Upper lobe of left lung (tissue), 6 donors: ENCODE results near the gene RPS2. TPM values are rescaled to one million over a fixed set of nuclear protein-coding genes. Genes with fewer than 3 reads are reported as not detected.
A peak's percentile ranks its signal among the peaks of the same experiment; 100 is the strongest.

ENCODE experiments used
- ATAC-seq, 2 donors: fragments of 200-7000 bp; cut with Tn5 transposase; one replicate each; pipeline ENCODE4 v1.9.1; 2022; ENCODE audit warnings: mild to moderate bottlenecking in 2 of 2, moderate library complexity in 2 of 2; ENCODE audit not compliant: low FRiP score in 2 of 2
- DNase-seq, 2 donors: peaks; one replicate each; pipeline ENCODE4 v3.0.0-alpha.2; 2019 to 2020
- H3K27ac ChIP-seq, 4 donors: fragments of 200-600 bp; sonication (generic); one replicate each; pipeline ENCODE4 v1.5.1; 2016 to 2019
- H3K27me3 ChIP-seq, 4 donors: fragments of 200-600 bp; sonication (generic); one replicate each; pipeline ENCODE4 v1.5.1; 2017 to 2019
- H3K36me3 ChIP-seq, 4 donors: fragments of 200-600 bp; sonication (generic); one replicate each; pipeline ENCODE4 v1.5.1; 2016 to 2019
- H3K4me1 ChIP-seq, 4 donors: fragments of 200-600 bp; sonication (generic); one replicate each; pipeline ENCODE4 v1.5.1; 2018 to 2019
- H3K4me3 ChIP-seq, 4 donors: fragments of 200-600 bp; sonication (generic); one replicate each; pipeline ENCODE4 v1.5.1; 2017 to 2019; ENCODE audit warnings: mild to moderate bottlenecking in 2 of 4, moderate library complexity in 1 of 4
- H3K9me3 ChIP-seq, 4 donors: fragments of 200-600 bp; sonication (generic); one replicate each; pipeline ENCODE4 v1.5.1; 2018 to 2019
- EP300 ChIP-seq, 4 donors: sonication (generic); formaldehyde crosslinking; IDR thresholded peaks; one replicate each; pipeline ENCODE4 v1.5.1; 2017; ENCODE audit warnings: antibody characterized with exemption in 4 of 4, control low read depth in 2 of 4
- POLR2A ChIP-seq, 4 donors: fragments of 450-650 bp; IDR thresholded peaks; one replicate each; pipeline ENCODE4 v1.5.1; 2016 to 2017; ENCODE audit warnings: antibody characterized with exemption in 4 of 4, mild to moderate bottlenecking in 2 of 4
- POLR2AphosphoS5 ChIP-seq, 2 donors: sonication (generic); formaldehyde crosslinking; IDR thresholded peaks; one replicate each; pipeline ENCODE4 v1.5.1; 2017; ENCODE audit warnings: antibody characterized with exemption in 2 of 2
- WGBS, 2 donors: methylation state at CpG; one replicate each; pipeline ENCODE4 v1.1.5; 2017 to 2018; 5-methylcytosine and 5-hydroxymethylcytosine counted together
- total RNA-seq, 6 donors: library from RNA; depleted of rRNA in 4 of 6; stranded (reverse); fragments of >200 nt in 4 of 6; gene quantifications; one replicate each; pipeline versions ENCODE4 v1.1.0 to v1.2.1, GENCODE V29; 2016 to 2021
- TF ChIP-seq, protein P1 (sequence below), 6 experiments: fragments of 450-650 bp in 4 of 6; fragments of 200-600 bp in 2 of 6; sonication (generic) in 2 of 6; IDR thresholded peaks; one replicate each; pipeline ENCODE4 v1.5.1; 2016 to 2019; ENCODE audit warnings: antibody characterized with exemption in 6 of 6
- donor health status: DM: no; HTN: no; CAD: no; lungs with moderate emphysema.
- donor health status: DM: no; HTN: yes; CAD: no; lungs with severe emphysema.

Gene RPS2
- total RNA-seq, 6 donors from 2014 or later, result 1,128 to 1,943 (median 1,579) TPM

DNA sequence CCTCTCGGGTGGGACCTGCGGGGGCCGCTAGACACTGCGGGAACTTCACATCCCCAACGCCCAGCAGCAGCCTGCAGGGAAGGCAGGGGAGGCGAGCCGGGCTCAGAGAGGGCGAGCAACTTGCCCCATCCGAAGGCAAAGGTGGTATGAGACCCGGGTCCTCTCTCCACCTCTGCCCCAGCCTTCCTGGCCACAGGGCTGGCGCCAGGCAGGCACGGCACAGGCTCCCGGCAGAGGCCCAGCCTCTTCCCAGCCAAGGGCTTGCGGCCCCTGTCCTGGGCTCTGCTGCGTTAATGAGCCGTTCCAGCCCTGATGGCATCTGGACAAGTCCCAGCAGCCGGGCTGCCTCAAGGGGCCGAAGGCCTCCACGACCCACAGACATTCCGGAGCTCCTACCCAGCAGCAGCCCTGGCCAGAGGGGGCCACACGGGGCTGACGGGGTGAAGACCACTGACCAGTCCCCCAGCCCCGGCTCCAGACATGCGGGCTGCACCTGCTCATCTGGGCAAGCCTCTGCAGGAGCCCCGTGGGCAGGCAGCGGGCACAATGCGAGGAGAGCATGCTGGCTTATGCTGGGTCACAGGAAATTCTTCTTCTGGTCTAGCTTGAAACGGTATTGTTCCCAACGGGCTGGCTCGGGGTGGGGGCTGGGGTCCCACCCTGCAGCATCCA lies 45.2 kb downstream of the RPS2 start:
- H3K36me3 ChIP-seq, result no peaks in the 10 kb centered on the region
- WGBS, 2 donors, result 32 to 34% methylated on average over 17 to 30 of the region's 30 CpGs
- peaks cover 8 to 28% (median 18%) of the 10 kb centered on the region in 4 donors for H3K4me1 ChIP-seq
- H3K9me3 ChIP-seq, result no peaks in the 10 kb centered on the region
- DNase-seq (peak in 1 of 2 donors; percentile 71), ATAC-seq (no peak)
- no peak overlapping the region for H3K27ac ChIP-seq
- H3K27me3 ChIP-seq, result peaks cover 0 to 44% (median 29%) of the 10 kb centered on the region in 4 donors
- TF ChIP-seq EP300 (IDR thresholded peaks at IDR 0.05), result no peak
- TF ChIP-seq, protein P1, sequence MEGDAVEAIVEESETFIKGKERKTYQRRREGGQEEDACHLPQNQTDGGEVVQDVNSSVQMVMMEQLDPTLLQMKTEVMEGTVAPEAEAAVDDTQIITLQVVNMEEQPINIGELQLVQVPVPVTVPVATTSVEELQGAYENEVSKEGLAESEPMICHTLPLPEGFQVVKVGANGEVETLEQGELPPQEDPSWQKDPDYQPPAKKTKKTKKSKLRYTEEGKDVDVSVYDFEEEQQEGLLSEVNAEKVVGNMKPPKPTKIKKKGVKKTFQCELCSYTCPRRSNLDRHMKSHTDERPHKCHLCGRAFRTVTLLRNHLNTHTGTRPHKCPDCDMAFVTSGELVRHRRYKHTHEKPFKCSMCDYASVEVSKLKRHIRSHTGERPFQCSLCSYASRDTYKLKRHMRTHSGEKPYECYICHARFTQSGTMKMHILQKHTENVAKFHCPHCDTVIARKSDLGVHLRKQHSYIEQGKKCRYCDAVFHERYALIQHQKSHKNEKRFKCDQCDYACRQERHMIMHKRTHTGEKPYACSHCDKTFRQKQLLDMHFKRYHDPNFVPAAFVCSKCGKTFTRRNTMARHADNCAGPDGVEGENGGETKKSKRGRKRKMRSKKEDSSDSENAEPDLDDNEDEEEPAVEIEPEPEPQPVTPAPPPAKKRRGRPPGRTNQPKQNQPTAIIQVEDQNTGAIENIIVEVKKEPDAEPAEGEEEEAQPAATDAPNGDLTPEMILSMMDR (IDR thresholded peaks at IDR 0.05), result no peak
- no peak for TF ChIP-seq POLR2A (IDR thresholded peaks at IDR 0.05)
- no peak for TF ChIP-seq POLR2AphosphoS5 (IDR thresholded peaks at IDR 0.05)
- H3K4me3 ChIP-seq, result no peak overlapping the region

GRCh38 chr16:1918351-1919326 lies 46.0 kb downstream of the RPS2 start, which contains the start of gene HS3ST6:
Gene HS3ST6 (minus strand): TSS chr16:1918415. CDS start chr16:1918323, 92 bp downstream.
- H3K36me3 ChIP-seq, result no peaks in the 10 kb centered on the region
- peaks cover 8 to 29% (median 20%) of the 10 kb centered on the region in 4 donors for H3K4me1 ChIP-seq
- peaks cover 0 to 42% (median 29%) of the 10 kb centered on the region in 4 donors for H3K27me3 ChIP-seq
- DNase-seq, result peak in 1 of 2 donors; percentile 75
- TF ChIP-seq EP300 (IDR thresholded peaks at IDR 0.05) (no peak), POLR2AphosphoS5 (IDR thresholded peaks at IDR 0.05) (no peak), POLR2A (IDR thresholded peaks at IDR 0.05) (no peak)
- TF ChIP-seq, protein P1 (IDR thresholded peaks at IDR 0.05), result no peak
- WGBS, 2 donors, result 11 to 60% methylated on average over 1 to 27 of the region's 71 CpGs
- no peak for ATAC-seq
- no peak within 1 kb of the TSS for H3K27ac ChIP-seq
- H3K4me3 ChIP-seq, result peak within 1 kb of the TSS in 3 of 4 donors; percentile 16 to 20 (median 18)
- no peaks in the 10 kb centered on the region for H3K9me3 ChIP-seq

- ATAC-seq (no peak), DNase-seq (peak in 1 of 2 donors; percentile 81)
- H3K36me3 ChIP-seq, result no peaks in the 10 kb centered on the region
- 2 to 10% methylated on average over 2 to 28 of the region's 81 CpGs for WGBS, 2 donors
- H3K27ac ChIP-seq, result no peak overlapping the region
- TF ChIP-seq, protein P1 (IDR thresholded peaks at IDR 0.05), result no peak
- TF ChIP-seq POLR2A (IDR thresholded peaks at IDR 0.05), result no peak
- TF ChIP-seq POLR2AphosphoS5 (IDR thresholded peaks at IDR 0.05), result no peak
- TF ChIP-seq EP300 (IDR thresholded peaks at IDR 0.05), result no peak
- H3K4me3 ChIP-seq, result peak overlapping the region in 3 of 4 donors; percentile 12 to 20 (median 18)
- H3K4me1 ChIP-seq, result peaks cover 5 to 30% (median 20%) of the 10 kb centered on the region in 4 donors
- H3K9me3 ChIP-seq, result no peaks in the 10 kb centered on the region
- peaks cover 0 to 36% (median 29%) of the 10 kb centered on the region in 4 donors for H3K27me3 ChIP-seq
These were observed 46.8 kb downstream of the RPS2 start for GRCh38 chr16:1917665-1918350.

- no peaks in the 10 kb centered on the region for H3K36me3 ChIP-seq
- no peak for DNase-seq
- ATAC-seq, result no peak
- H3K9me3 ChIP-seq, result no peaks in the 10 kb centered on the region
- TF ChIP-seq, protein P1 (IDR thresholded peaks at IDR 0.05), result no peak
- TF ChIP-seq EP300 (IDR thresholded peaks at IDR 0.05) (no peak), POLR2A (IDR thresholded peaks at IDR 0.05) (no peak), POLR2AphosphoS5 (IDR thresholded peaks at IDR 0.05) (no peak)
- H3K4me1 ChIP-seq, result peaks cover 5 to 30% (median 20%) of the 10 kb centered on the region in 4 donors
- no peak overlapping the region for H3K27ac ChIP-seq
- peaks cover 0 to 36% (median 29%) of the 10 kb centered on the region in 4 donors for H3K27me3 ChIP-seq
- 11 to 13% methylated on average over 10 to 21 of the region's 22 CpGs for WGBS, 2 donors
- peak overlapping the region in 3 of 4 donors; percentile 12 to 20 (median 18) for H3K4me3 ChIP-seq
These were observed 47.5 kb downstream of the RPS2 start for GRCh38 chr16:1917056-1917664.
